Measurements from ENCODE around the gene ABHD17A. TPM values are rescaled to one million over a fixed set of nuclear protein-coding genes. Genes with fewer than 3 reads are reported as not detected.

The ABHD17A gene
- total and polyA plus RNA-seq, 9 of the 15 experiments (the other 6 are each of a cell fraction or from before 2014, with no cell fraction given) = 0.04 to 135 (median 21.8) TPM; not detected in 1

DNA sequence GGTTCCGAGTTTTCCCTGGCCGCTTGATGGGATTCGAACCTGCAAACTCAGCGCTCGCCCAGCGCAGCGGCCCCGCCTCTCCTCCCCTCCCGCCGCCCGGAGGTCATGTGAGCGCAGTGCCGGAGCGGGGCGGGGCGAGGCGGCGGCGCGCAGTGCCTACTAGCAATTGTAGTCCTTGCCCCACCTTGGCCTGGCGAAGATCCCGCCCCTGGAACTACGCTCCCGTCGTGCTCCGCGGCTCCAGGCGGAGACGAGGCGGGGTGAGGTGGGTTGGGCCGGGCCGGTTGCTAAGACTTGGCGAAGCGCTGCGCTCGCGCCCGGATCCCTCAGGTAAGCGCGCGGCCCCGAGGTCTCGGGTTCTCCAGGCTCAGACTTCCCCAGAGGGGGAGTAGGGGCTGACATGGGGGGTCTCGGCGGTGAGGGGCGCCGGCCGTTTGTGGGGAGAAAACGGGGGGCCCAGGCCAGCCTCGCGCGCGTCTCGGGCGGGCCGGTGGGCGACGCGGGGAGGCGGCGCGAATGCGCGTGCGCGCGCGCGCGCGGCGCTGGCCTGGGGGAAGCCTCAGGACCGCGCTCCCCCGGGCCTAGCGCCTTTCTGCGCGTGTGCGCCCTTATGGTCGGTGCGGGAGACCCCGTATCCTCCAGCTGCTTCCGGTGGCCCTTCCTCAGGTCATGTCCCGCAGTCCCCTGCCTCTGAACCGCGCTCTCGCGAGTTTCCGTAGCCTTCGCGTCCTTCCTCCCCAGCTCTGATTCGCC, 20.0 kb upstream of the ABHD17A start, which contains the start of the genes ADAT3 and SCAMP4 (continued):
- TF ChIP-seq THRA (IDR thresholded peaks at IDR 0.05) (no peak), ZNF75A (CRISPR knock-in tag; IDR thresholded peaks at IDR 0.05) (no peak), LCOR (CRISPR knock-in tag; IDR thresholded peaks at IDR 0.05) (no peak), FOXP1 (CRISPR knock-in tag; IDR thresholded peaks at IDR 0.05) (no peak; the same call in 1 of the 2 replicates), YBX1 (IDR thresholded peaks at IDR 0.05) (no peak), HDGF (IDR thresholded peaks at IDR 0.05) (no peak), PCBP2 (IDR thresholded peaks at IDR 0.05; ENCODE audit: low read depth, low read length, poor library complexity, severe bottlenecking) (no peak), USF1 (CRISPR knock-in tag; IDR thresholded peaks at IDR 0.05) (peak; percentile 98), MYC (IDR thresholded peaks at IDR 0.05; ENCODE audit: low read depth, low read length) (peak; percentile 45), MYC (CRISPR knock-in tag; IDR thresholded peaks at IDR 0.05; ENCODE audit: borderline replicate concordance, low read depth) (no peak), MEF2D (tag; conservative IDR thresholded peaks at IDR 0.05; ENCODE audit: low read depth) (no peak), ZBTB8A (IDR thresholded peaks at IDR 0.05; ENCODE audit: partially characterized antibody) (no peak), ZNF232 (CRISPR knock-in tag; IDR thresholded peaks at IDR 0.05) (no peak), MCM2 (IDR thresholded peaks at IDR 0.05; ENCODE audit: low read depth) (no peak), SMAD2 (IDR thresholded peaks at IDR 0.05; ENCODE audit: low read depth, low read length) (no peak), PHTF2 (CRISPR knock-in tag; IDR thresholded peaks at IDR 0.05) (no peak), ZBTB43 (CRISPR knock-in tag; IDR thresholded peaks at IDR 0.05) (no peak), NFE2 (IDR thresholded peaks at IDR 0.05; ENCODE audit: low read depth) (no peak), KDM2B (CRISPR knock-in tag; IDR thresholded peaks at IDR 0.05) (no peak), POLR2G (IDR thresholded peaks at IDR 0.05; ENCODE audit: low read depth, low read length) (peak; percentile 96), THAP7 (CRISPR knock-in tag; IDR thresholded peaks at IDR 0.05) (no peak), POLR2B (IDR thresholded peaks at IDR 0.05; ENCODE audit: low read depth, partially characterized antibody) (peak; percentile 63)
- TF ChIP-seq, protein P1, sequence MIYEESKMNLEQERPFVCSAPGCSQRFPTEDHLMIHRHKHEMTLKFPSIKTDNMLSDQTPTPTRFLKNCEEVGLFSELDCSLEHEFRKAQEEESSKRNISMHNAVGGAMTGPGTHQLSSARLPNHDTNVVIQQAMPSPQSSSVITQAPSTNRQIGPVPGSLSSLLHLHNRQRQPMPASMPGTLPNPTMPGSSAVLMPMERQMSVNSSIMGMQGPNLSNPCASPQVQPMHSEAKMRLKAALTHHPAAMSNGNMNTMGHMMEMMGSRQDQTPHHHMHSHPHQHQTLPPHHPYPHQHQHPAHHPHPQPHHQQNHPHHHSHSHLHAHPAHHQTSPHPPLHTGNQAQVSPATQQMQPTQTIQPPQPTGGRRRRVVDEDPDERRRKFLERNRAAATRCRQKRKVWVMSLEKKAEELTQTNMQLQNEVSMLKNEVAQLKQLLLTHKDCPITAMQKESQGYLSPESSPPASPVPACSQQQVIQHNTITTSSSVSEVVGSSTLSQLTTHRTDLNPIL (CRISPR knock-in tag; IDR thresholded peaks at IDR 0.05) = no peak

Data from K562 (cell line).